Measurements from ENCODE around the gene NEMF. TPM values are rescaled to one million over a fixed set of nuclear protein-coding genes. Genes with fewer than 3 reads are reported as not detected.

Gene NEMF
- total RNA-seq, 2 donors from 2014 or later, result 75.1 to 82.6 TPM

- TF ChIP-seq, protein P1, sequence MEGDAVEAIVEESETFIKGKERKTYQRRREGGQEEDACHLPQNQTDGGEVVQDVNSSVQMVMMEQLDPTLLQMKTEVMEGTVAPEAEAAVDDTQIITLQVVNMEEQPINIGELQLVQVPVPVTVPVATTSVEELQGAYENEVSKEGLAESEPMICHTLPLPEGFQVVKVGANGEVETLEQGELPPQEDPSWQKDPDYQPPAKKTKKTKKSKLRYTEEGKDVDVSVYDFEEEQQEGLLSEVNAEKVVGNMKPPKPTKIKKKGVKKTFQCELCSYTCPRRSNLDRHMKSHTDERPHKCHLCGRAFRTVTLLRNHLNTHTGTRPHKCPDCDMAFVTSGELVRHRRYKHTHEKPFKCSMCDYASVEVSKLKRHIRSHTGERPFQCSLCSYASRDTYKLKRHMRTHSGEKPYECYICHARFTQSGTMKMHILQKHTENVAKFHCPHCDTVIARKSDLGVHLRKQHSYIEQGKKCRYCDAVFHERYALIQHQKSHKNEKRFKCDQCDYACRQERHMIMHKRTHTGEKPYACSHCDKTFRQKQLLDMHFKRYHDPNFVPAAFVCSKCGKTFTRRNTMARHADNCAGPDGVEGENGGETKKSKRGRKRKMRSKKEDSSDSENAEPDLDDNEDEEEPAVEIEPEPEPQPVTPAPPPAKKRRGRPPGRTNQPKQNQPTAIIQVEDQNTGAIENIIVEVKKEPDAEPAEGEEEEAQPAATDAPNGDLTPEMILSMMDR (conservative IDR thresholded peaks at IDR 0.05), result no peak
- H3K36me3 Mint-ChIP-seq (ENCODE audit: low read depth), result peaks cover 2% of the 10 kb centered on the region
- H3K27me3 Mint-ChIP-seq (ENCODE audit: insufficient read depth), result no peaks in the 10 kb centered on the region
- peak overlapping the region; percentile 92 for H3K4me3 Mint-ChIP-seq
- peak overlapping the region; percentile 98 for H3K27ac Mint-ChIP-seq
- H3K27ac ChIP-seq (ENCODE audit: low read depth, low read length), result no peak overlapping the region
- peak overlapping the region; percentile 98 for H3K4me3 ChIP-seq (ENCODE audit: low read length)
- no peaks in the 10 kb centered on the region for H3K27me3 ChIP-seq (ENCODE audit: control insufficient read depth, insufficient read depth, low read length, poor library complexity, severe bottlenecking)
- no peaks in the 10 kb centered on the region for H3K9me3 ChIP-seq (ENCODE audit: control insufficient read depth, low read length)
- H3K9me3 Mint-ChIP-seq, result no peaks in the 10 kb centered on the region
- peaks cover 2% of the 10 kb centered on the region for H3K36me3 ChIP-seq (ENCODE audit: control insufficient read depth, insufficient read depth, low read length)
- peak overlapping the region; percentile 73 for H3K9ac ChIP-seq (ENCODE audit: extremely low read depth, low read length, poor library complexity, severe bottlenecking)
- WGBS, 2 experiments (ENCODE audit: insufficient coverage in 1 of 2, insufficient read length in 1 of 2), result 88 to 91% methylated on average over 10 of the region's 10 CpGs
- peaks cover 6% of the 10 kb centered on the region for H3K4me1 ChIP-seq (ENCODE audit: control insufficient read depth, insufficient read depth, low read length)
- H3K4me1 Mint-ChIP-seq, result peaks cover 15% of the 10 kb centered on the region
- DNase-seq, result peak; percentile 58
Observed at GRCh38 chr14:49766839-49767238, 85.7 kb downstream of the NEMF start.

DNA sequence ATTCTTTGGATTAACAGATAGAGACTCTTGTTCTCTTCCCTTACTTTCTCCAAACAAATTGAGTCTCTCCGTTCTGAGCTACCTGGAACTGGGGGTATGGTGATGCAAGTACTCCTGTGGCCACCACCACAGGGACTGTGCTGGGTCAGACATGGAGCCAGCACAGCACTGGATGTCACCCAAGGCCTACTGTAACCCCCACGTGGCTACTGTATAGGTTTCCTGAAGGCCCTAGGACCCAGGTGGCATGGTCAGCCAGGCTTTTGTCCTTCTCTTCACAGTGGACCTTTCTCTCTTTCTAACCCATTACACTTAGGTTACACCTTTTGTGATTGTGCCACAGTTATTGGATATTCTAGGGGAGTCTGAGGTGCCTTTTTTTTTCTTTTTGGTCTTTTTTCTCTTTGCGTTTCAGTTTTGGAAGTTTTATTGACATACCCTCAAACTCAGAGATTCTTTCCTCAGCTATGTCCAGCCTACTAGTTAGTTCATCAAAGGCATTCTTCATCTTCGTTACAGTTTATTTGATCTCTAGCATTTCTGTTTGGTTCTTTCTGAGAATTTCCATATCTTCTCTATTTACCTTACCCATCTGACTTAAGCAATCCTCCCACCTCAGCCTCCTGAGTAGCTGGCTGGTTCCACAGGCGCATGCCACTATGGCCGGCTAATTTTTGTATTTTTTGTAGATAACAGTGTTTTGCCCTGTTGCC, 90.6 kb downstream of the NEMF start:
- H3K36me3 ChIP-seq (ENCODE audit: control insufficient read depth, insufficient read depth, low read length), result no peaks in the 10 kb centered on the region
- no peaks in the 10 kb centered on the region for H3K27me3 ChIP-seq (ENCODE audit: control insufficient read depth, insufficient read depth, low read length, poor library complexity, severe bottlenecking)
- Mint-ChIP-seq H3K36me3 (ENCODE audit: low read depth) (no peaks in the 10 kb centered on the region), H3K4me1 (peaks cover 4% of the 10 kb centered on the region), H3K4me3 (no peak overlapping the region), H3K27me3 (ENCODE audit: insufficient read depth) (no peaks in the 10 kb centered on the region), H3K27ac (no peak overlapping the region), H3K9me3 (no peaks in the 10 kb centered on the region)
- 82 to 93% methylated on average over 4 to 6 of the region's 6 CpGs for WGBS, 2 experiments (ENCODE audit: insufficient coverage in 1 of 2, insufficient read length in 1 of 2)
- no peak overlapping the region for H3K9ac ChIP-seq (ENCODE audit: extremely low read depth, low read length, poor library complexity, severe bottlenecking)
- TF ChIP-seq, protein P1 (conservative IDR thresholded peaks at IDR 0.05), result no peak
- H3K4me3 ChIP-seq (ENCODE audit: low read length), result no peak overlapping the region
- no peak for DNase-seq
- H3K9me3 ChIP-seq (ENCODE audit: control insufficient read depth, low read length), result no peaks in the 10 kb centered on the region
- no peaks in the 10 kb centered on the region for H3K4me1 ChIP-seq (ENCODE audit: control insufficient read depth, insufficient read depth, low read length)
- no peak overlapping the region for H3K27ac ChIP-seq (ENCODE audit: low read depth, low read length)

- Mint-ChIP-seq H3K27ac (no peak overlapping the region), H3K27me3 (ENCODE audit: insufficient read depth) (peaks cover 3% of the 10 kb centered on the region), H3K4me3 (no peak overlapping the region), H3K4me1 (no peaks in the 10 kb centered on the region), H3K36me3 (ENCODE audit: low read depth) (no peaks in the 10 kb centered on the region), H3K9me3 (no peaks in the 10 kb centered on the region)
- H3K4me3 ChIP-seq (ENCODE audit: low read length), result no peak overlapping the region
- no peak overlapping the region for H3K9ac ChIP-seq (ENCODE audit: extremely low read depth, low read length, poor library complexity, severe bottlenecking)
- no peaks in the 10 kb centered on the region for H3K9me3 ChIP-seq (ENCODE audit: control insufficient read depth, low read length)
- no peaks in the 10 kb centered on the region for H3K27me3 ChIP-seq (ENCODE audit: control insufficient read depth, insufficient read depth, low read length, poor library complexity, severe bottlenecking)
- H3K4me1 ChIP-seq (ENCODE audit: control insufficient read depth, insufficient read depth, low read length), result no peaks in the 10 kb centered on the region
- H3K36me3 ChIP-seq (ENCODE audit: control insufficient read depth, insufficient read depth, low read length), result no peaks in the 10 kb centered on the region
- no peak overlapping the region for H3K27ac ChIP-seq (ENCODE audit: low read depth, low read length)
- DNase-seq, result no peak
- TF ChIP-seq, protein P1 (conservative IDR thresholded peaks at IDR 0.05), result no peak
- 81 to 87% methylated on average over 3 of the region's 3 CpGs for WGBS, 2 experiments (ENCODE audit: insufficient coverage in 1 of 2, insufficient read length in 1 of 2)
Observed at GRCh38 chr14:49755378-49755777, 97.2 kb downstream of the NEMF start.

Data from endodermal cell (in vitro differentiated cells).